Measurements from ENCODE around the gene SLC39A10.
"Not testable (repeated sequence)": the region's sequence is repeated elsewhere in the genome, so short reads cannot be mapped to it uniquely, and the experiment has no call there.

Gene SLC39A10

DNA sequence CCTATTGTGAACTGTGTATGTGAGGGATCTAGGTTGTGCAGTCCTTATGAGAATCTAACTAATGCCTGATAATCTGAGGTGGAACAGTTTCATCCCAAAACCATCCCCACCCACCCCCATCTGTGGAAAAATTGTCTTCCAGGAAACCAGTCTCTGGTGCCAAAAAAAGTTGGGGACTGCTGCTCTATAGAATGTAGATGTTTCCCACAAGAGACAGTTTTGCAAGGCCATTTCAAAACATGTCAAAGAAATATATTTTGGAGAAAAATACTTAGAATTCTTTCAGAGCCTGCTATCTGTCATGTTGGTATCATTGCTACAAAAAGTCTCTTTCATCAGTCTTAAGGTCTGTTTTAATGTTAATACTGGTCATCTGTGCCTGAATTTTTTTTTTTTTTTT, 4.1 kb upstream of the SLC39A10 start:
- H3K4me1 Mint-ChIP-seq (ENCODE audit: low read depth in 2 of 2): peaks cover 18 to 39% of the 10 kb centered on the region in 2 donors
- no peak overlapping the region for H3K4me3 Mint-ChIP-seq
- H3K27me3 Mint-ChIP-seq: no peaks in the 10 kb centered on the region
- H3K36me3 Mint-ChIP-seq (ENCODE audit: insufficient read depth): peaks cover 23% of the 10 kb centered on the region
- H3K9me3 Mint-ChIP-seq: peaks cover 0 to 2% of the 10 kb centered on the region in 2 donors
- H3K27ac Mint-ChIP-seq: no peak overlapping the region
- ATAC-seq (replicated peaks): no peak
- no peak for DNase-seq

DNA sequence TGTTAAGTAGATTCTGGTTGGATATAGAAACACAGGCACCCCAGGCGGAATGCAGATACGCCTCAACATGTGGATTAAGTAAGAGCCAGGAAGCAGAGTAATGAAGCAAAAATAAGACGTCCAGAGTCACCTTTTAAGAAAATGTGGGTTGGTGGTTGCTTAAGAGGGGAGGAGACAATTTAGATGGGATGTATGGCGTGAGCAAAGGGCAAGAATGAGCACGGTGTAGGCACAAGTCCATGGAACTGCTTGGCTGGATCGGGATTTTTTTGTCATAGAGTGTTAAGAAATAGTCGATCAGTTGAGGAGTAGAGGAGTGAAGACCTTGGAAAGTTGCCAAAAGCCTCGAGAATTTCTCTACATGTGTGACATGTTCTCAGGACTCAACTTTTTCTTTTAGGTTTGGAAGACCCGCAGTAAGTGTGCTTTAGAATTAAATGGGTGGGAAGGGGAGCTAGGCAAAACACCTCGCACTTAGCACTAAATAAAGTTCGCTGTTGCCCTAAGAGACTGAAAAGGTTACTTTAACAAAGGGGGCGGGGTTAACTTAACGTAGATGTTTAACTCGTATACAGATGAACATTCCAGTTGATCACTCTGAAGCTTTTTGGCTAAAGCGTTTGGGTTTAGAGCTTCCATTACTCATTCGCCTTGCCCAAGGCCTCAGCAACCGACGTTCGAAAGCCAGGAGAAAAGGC, 716 bp upstream of the SLC39A10 start:
- ATAC-seq (replicated peaks) (peak; percentile 37), DNase-seq (no peak)

DNA sequence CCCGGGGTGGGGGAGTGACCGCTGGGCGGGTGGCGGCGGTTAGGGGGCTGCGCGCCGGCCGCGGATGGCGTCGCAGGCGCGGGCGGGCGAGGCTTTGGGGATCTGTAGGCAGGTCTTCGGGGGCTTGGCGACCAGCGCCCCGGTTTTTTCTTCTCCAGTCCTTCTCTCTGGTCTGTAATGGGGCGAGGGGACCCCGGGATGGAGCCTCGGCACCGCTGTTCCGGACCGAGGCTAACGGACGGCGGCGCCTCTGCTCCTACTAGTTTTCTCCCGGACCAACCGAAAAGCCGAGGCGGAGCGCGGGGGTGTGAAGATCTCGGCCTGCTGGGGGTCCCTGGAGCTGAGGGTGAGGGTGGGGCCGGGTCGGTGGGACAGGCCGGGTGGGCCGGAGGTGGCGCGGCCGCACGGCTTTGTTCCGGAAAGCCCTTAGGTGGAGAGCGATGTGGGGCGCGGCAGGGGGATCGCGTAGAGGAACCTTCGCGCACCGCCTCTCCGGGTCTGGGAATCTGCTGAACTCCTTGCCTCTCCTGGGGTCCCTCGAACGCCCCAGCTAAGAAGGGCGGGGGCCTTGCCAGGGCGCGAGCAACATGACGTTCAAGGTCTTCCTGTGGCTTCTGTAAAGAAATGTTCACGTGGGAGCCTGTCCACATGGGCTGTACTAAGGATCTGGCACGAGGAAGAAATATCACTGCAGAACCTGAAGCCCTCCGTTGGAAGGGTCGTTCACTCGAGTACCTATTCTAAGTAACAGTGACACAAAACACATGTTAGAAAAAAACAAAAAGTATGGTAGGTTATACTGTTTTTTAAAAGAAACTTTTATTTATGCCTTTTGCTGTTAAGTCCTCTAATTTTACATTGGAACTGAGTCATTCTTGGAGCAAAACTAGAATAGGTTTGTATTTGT, 861 bp downstream of the SLC39A10 start:
- H3K9me3 Mint-ChIP-seq: peaks cover 0 to 2% of the 10 kb centered on the region in 2 donors
- H3K27me3 Mint-ChIP-seq: no peaks in the 10 kb centered on the region
- H3K27ac Mint-ChIP-seq: peak overlapping the region; percentile 100
- peak; percentile 54 to 57 (median 56) for DNase-seq
- peaks cover 24 to 40% of the 10 kb centered on the region in 2 donors for H3K4me1 Mint-ChIP-seq (ENCODE audit: low read depth in 2 of 2)
- peak overlapping the region; percentile 95 to 97 for H3K4me3 Mint-ChIP-seq
- peak; percentile 40 for ATAC-seq (replicated peaks)
- H3K36me3 Mint-ChIP-seq (ENCODE audit: insufficient read depth): peaks cover 41% of the 10 kb centered on the region

More for the DNA sequence above, 716 bp upstream of the SLC39A10 start:
- Mint-ChIP-seq H3K4me1 (ENCODE audit: low read depth in 2 of 2) (peaks cover 22 to 38% of the 10 kb centered on the region in 2 donors), H3K27ac (peak overlapping the region; percentile 100), H3K4me3 (peak overlapping the region; percentile 95 to 97), H3K27me3 (no peaks in the 10 kb centered on the region), H3K9me3 (peaks cover 0 to 2% of the 10 kb centered on the region in 2 donors), H3K36me3 (ENCODE audit: insufficient read depth) (peaks cover 41% of the 10 kb centered on the region)

DNA sequence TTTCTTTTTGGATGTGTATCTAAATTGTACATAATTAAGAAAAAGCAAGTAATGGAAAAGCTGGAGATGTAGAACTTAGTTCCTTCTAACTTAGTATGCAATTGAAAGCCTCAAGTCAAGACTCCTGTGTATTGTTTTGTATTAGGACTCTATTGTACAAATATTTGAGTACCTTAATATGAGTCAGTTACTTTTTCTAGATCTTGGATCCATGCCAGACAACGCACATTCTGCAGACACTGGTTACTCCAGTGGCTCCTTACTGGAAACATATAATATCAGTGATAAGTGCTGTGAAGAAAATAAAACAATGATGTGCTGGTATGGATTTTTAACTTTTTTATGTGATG, 1.5 kb downstream of the SLC39A10 start:
- H3K4me3 Mint-ChIP-seq: peak overlapping the region; percentile 95 to 97
- H3K27me3 Mint-ChIP-seq: no peaks in the 10 kb centered on the region
- no peak for ATAC-seq (replicated peaks)
- peaks cover 0 to 2% of the 10 kb centered on the region in 2 donors for H3K9me3 Mint-ChIP-seq
- no peak for DNase-seq
- H3K36me3 Mint-ChIP-seq (ENCODE audit: insufficient read depth): peaks cover 41% of the 10 kb centered on the region
- peak overlapping the region; percentile 100 for H3K27ac Mint-ChIP-seq
- peaks cover 26 to 43% of the 10 kb centered on the region in 2 donors for H3K4me1 Mint-ChIP-seq (ENCODE audit: low read depth in 2 of 2)

DNA sequence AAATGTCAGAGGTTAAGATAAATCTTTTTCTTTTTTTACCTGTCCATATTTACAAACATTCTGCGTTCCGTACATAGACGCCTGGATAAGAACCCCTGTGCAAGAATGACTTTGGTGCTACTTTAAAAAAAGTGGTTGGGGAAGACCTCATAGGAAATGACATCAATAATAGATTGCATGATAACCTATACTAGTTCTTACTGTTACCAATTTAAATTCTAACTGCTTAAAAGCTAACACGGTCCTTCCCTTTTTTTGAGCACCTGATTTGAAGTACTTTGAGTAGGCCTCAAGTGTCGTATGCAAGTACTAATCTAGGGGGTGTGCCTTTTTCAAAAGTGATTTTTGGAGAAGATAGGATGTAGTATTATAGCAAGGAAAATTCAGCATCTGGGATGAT, 2.1 kb downstream of the SLC39A10 start:
- H3K36me3 Mint-ChIP-seq (ENCODE audit: insufficient read depth): peaks cover 41% of the 10 kb centered on the region
- no peaks in the 10 kb centered on the region for H3K27me3 Mint-ChIP-seq
- DNase-seq (peak in 1 of 3 experiments; percentile 9), ATAC-seq (replicated peaks) (peak; percentile 22)
- peaks cover 26 to 43% of the 10 kb centered on the region in 2 donors for H3K4me1 Mint-ChIP-seq (ENCODE audit: low read depth in 2 of 2)
- peak overlapping the region; percentile 100 for H3K27ac Mint-ChIP-seq
- peak overlapping the region; percentile 95 to 97 for H3K4me3 Mint-ChIP-seq
- H3K9me3 Mint-ChIP-seq: peaks cover 0 to 2% of the 10 kb centered on the region in 2 donors

DNA sequence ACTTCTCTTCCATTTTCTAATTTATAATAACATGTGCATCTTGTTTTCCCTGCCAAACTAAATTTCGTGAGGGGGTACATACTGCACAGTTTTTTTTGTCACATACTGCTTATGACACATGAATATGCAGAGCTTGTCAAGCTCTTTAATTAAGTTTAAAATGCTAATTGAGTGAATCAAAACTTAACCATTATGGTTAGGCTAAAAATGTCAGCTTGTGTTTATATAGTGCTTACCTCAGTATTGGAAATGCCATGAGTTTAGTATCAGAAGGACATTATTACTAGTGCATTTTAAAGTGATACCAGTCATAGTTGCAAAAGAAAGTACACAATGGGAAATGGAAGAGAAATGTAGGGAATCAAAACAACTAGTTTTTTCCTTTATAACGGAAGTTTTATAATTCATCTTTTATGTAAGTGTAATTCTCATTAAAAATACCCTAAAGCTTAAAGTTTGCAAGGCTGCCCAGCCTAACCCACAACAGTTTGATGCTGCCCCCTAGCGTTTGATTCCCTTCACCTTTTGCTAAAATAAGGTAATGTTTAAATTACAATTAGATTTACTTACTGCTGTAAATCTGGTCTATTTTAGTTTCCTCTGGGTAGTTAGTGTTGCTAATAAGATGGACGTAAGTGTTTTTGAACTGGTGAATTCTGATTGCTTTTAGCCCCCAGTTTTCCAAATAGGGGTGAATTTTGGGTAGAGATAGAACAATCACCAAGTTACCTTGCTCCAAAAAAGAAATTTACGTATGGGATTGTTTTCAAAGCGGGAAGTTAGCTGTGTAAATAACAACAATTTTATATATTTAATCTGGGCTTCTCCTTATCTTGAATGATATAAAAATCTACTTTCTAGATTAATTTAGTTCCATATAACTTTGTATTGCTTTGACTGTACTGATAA, 3.2 kb downstream of the SLC39A10 start:
- H3K4me1 Mint-ChIP-seq (ENCODE audit: low read depth in 2 of 2): peaks cover 26 to 48% of the 10 kb centered on the region in 2 donors
- H3K4me3 Mint-ChIP-seq: peak overlapping the region; percentile 95 to 97
- DNase-seq: peak; percentile 80 to 87 (median 80)
- peak overlapping the region; percentile 100 for H3K27ac Mint-ChIP-seq
- no peak for ATAC-seq (replicated peaks)
- H3K27me3 Mint-ChIP-seq: no peaks in the 10 kb centered on the region
- H3K36me3 Mint-ChIP-seq (ENCODE audit: insufficient read depth): peaks cover 41% of the 10 kb centered on the region
- H3K9me3 Mint-ChIP-seq: peaks cover 0 to 2% of the 10 kb centered on the region in 2 donors

DNA sequence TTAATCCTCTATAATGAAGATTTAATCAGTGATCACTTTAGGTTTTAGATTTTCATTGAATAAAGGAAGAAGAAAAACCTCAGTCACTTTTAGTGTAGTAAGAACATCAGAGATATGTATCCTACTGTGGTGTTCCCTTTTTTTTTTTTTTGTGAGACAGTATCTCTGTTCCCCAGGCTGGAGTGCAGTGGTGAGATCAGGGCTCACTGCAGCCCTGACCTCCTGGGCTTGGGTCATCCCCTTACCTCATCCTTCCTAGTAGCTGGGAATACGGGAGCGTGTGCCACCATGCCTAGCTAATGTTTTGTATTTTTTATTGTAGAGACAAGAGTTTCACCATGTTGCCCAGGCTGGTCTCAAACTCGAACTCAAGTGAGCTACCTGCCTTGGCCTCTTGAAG, 5.1 kb downstream of the SLC39A10 start:
- DNase-seq (no peak), ATAC-seq (replicated peaks) (no peak)
- no peaks in the 10 kb centered on the region for H3K9me3 Mint-ChIP-seq
- peaks cover 25 to 50% of the 10 kb centered on the region in 2 donors for H3K4me1 Mint-ChIP-seq (ENCODE audit: low read depth in 2 of 2)
- no peak overlapping the region for H3K4me3 Mint-ChIP-seq
- H3K27me3 Mint-ChIP-seq: no peaks in the 10 kb centered on the region
- H3K36me3 Mint-ChIP-seq (ENCODE audit: insufficient read depth): peaks cover 31% of the 10 kb centered on the region
- peak overlapping the region in 1 of 2 donors; percentile 42 for H3K27ac Mint-ChIP-seq

DNA sequence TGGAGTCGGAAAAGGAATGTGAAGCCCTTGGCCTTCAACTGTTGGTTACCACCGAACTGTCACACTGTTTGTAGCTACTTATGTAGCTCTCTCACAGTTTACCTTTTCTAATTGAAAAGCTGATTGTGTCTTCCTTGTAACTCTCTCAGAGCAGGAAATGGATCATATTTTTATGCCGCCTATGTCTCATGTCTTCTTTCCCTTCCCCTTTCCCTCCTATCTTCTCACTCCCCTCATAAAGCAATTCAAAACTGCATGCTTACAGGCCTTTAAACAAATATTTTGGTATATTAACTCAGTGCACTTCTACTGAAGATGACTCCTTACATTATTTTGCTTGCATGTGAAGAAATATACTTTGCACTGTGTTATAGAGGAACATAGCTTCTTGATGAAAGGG, 6.0 kb downstream of the SLC39A10 start:
- H3K9me3 Mint-ChIP-seq: no peaks in the 10 kb centered on the region
- peak overlapping the region in 1 of 2 donors; percentile 20 for H3K27ac Mint-ChIP-seq
- no peak for ATAC-seq (replicated peaks)
- H3K27me3 Mint-ChIP-seq: no peaks in the 10 kb centered on the region
- peaks cover 22% of the 10 kb centered on the region for H3K36me3 Mint-ChIP-seq (ENCODE audit: insufficient read depth)
- H3K4me1 Mint-ChIP-seq (ENCODE audit: low read depth in 2 of 2): peaks cover 23 to 51% of the 10 kb centered on the region in 2 donors
- no peak overlapping the region for H3K4me3 Mint-ChIP-seq
- DNase-seq: no peak

DNA sequence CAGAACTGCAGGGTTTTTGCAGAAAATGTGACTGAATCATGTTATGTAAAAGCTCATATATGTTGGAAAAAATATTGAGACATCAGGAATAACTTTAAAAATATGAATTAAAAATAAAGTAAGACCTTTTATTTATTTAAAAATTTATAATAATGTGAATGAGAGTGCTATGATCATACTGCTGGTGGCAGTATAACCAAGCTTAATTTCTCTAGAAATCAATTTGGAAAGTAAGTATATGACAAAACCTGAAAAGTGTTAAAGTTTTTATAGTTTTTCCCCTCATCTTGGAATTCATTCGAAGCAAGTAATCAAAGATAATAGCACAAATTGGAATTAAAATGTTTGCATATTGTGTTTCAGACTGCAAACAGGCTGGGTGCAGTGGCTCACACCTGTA, 7.5 kb downstream of the SLC39A10 start:
- ATAC-seq (replicated peaks) (no peak), DNase-seq (no peak)
- H3K27me3 Mint-ChIP-seq: no peaks in the 10 kb centered on the region
- peaks cover 18 to 41% of the 10 kb centered on the region in 2 donors for H3K4me1 Mint-ChIP-seq (ENCODE audit: low read depth in 2 of 2)
- no peaks in the 10 kb centered on the region for H3K9me3 Mint-ChIP-seq
- H3K4me3 Mint-ChIP-seq: no peak overlapping the region
- H3K27ac Mint-ChIP-seq: peak overlapping the region in 1 of 2 donors; percentile 60
- peaks cover 11% of the 10 kb centered on the region for H3K36me3 Mint-ChIP-seq (ENCODE audit: insufficient read depth)

DNA sequence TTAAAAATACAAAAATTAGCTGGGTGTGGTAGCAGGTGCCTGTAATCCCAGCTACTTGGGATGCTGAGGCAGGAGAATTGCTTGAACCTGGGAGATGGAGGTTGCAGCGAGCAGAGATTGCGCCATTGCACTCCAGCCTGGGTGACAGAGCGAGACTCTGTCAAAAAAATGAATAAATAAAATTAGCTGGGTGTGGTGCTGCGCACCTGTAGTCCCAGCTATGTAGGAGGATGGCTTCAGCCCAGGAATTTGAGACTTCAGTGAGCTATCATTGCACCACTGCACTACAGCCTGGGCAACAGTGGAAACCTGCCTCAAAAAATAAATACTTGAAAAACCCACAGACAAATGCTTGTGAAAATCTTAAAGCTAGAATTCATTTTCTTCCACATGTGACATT, 8.1 kb downstream of the SLC39A10 start:
- H3K9me3 Mint-ChIP-seq; H3K36me3 Mint-ChIP-seq (ENCODE audit: insufficient read depth); H3K4me3 Mint-ChIP-seq; DNase-seq; H3K27me3 Mint-ChIP-seq; ATAC-seq (replicated peaks): not testable (repeated sequence)
- Mint-ChIP-seq H3K27ac (peak overlapping the region in 1 of 2 donors; percentile 60), H3K4me1 (ENCODE audit: low read depth in 2 of 2) (peaks cover 12 to 34% of the 10 kb centered on the region in 2 donors)

DNA sequence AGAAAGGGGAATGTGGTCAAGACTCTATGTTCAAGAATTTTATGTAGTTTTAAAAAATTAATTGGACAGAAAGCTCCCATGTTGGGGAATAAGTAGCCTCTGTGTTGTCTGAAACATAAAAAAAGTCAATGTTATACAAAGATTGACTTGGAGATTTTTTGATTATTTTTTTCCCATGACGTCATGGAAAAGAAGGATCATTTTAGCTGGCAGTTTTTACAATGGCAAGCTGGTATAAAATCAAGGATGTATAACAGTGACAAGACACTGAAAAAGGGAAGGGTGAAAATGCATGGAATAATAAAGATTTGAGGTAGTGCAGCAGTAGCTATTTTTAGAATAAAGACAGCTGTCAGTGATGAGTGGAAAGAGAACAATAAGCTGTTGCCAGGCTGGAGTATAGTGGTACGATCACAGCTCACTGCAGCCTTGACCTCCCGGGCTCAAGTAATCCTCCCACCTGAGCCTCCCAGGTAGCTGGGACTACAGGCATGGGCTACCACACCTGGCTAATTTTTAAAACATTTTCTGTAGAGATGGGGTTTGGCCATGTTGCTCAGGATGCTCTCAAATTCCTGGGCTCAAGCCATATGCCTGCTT, 9.2 kb downstream of the SLC39A10 start:
- Mint-ChIP-seq H3K27ac (peak overlapping the region in 1 of 2 donors; percentile 20), H3K27me3 (no peaks in the 10 kb centered on the region), H3K4me1 (ENCODE audit: low read depth in 2 of 2) (peaks cover 9 to 30% of the 10 kb centered on the region in 2 donors), H3K4me3 (no peak overlapping the region), H3K36me3 (ENCODE audit: insufficient read depth) (no peaks in the 10 kb centered on the region), H3K9me3 (no peaks in the 10 kb centered on the region)
- DNase-seq (no peak), ATAC-seq (replicated peaks) (no peak)

DNA sequence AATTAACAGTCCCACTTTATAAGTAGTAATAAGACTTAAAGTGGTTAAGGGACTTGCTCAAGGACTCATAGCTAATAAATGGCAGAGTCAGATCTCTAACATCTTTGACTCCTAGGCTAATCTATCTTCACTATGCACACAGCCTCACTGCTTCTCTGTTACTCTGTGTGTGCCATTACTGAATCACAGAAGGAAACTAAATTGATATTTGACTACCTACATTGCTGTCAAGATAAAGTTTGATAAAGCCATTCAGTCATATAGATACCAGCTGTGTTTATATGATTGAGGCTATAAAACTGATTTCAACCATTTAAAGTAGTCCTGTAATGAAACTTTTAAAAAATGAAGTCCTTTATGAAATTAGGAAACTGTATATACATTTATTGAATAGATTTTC, 10.9 kb downstream of the SLC39A10 start:
- ATAC-seq (replicated peaks) (no peak), DNase-seq (no peak)
- Mint-ChIP-seq H3K36me3 (ENCODE audit: insufficient read depth) (no peaks in the 10 kb centered on the region), H3K27ac (no peak overlapping the region), H3K27me3 (no peaks in the 10 kb centered on the region), H3K4me3 (no peak overlapping the region), H3K4me1 (ENCODE audit: low read depth in 2 of 2) (peaks cover 7 to 41% of the 10 kb centered on the region in 2 donors), H3K9me3 (no peaks in the 10 kb centered on the region)
